ENCODE measurements around the gene CFAP73.

Gene CFAP73

DNA sequence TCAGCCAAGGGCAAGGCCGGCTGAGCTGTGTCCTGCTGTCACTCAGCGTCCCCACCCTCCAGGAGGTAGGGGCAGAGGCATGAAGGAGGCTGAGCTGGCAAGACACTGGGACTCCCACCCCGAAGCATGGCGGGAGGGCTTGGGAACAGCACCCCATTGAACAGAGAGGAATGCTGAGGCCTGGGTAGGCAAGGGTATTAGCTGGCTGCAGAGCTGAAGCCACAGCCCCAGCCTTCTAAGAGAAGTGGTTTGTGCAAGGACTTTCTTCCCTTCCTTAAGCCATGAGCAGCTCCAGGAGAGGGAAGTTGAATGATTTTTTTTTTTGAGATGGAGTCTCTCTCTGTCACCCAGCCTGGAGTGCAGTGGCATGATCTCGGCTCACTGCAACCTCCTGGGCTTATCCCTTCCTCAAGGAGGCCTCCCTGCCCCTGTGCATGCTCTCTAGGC, 6.6 kb upstream of the CFAP73 start:
- DNase-seq: no peak

DNA sequence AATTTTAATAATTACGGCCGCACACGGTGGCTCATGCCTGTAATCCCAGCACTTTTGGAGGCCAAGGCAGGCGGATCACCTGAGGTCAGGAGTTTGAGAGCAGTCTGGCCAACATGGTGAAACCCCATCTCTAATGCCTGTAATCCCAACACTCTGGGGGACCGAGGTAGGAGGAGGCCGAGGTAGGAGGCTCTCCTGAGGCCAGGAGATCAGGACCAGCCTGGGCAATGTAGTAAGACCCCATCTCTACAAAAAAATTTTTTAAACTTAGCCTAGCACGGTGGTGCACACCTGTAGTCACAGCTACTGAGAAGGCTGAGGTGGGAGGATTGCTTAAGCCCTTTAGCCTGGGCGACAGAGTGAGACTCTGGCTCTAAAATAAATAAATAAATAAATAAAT, 5.6 kb upstream of the CFAP73 start:
- DNase-seq: no peak

DNA sequence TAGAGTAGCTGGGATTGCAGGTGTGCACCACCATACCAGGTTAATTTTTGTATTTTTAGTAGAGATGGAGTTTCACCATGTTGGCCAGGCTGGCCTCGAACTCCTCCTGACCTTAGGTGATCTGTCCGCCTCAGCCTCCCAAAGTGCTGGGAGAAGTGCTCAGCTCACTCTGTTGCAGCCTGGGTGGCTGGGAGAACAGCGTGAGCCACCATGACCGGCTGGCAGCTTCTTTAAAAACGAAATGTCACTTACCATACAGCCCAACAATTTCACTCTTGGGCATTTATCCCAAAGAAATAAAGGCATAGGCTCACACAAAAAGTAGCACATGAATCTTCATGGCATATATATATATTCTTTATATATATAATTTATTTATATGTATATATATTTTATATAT, 4.7 kb upstream of the CFAP73 start:
- DNase-seq: no peak

DNA sequence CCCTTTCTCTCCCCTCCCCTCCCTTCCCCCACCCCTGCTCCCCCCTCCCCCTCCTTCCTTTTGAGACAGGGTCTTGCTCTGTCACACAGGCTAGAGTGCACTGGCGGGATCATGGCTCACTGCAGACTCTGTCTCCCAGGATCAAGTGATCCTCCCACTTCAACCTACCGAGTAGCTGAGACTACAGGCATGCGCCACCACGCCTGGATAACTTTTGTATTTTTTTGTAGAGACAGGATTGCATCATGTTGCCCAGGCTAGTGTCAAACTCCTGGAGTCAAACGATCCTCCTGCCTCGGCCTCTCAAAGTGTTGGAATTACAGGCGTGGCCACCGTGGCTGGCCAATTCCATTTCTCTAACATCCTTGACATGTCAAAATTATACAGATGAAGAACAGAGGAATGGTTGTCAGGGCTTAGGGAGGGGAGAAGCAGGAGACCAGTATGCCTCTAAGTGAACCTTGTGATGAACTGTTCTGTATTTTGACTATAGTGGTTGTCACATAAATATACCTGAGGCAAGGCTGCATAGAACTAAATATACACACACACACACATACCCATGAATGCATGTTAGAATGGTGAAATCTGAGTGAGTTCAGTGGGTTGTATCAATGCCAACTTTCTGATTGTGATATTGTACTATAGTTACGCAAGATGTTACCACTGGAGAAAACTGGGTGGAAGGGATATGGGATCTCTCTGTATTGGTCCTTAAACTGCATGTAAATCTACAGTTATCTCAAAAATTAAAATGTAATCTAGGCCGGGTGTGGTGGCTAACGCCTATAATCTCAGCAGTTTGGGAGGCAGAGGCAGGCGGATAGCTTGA, 3.6 kb upstream of the CFAP73 start:
- DNase-seq: no peak

DNA sequence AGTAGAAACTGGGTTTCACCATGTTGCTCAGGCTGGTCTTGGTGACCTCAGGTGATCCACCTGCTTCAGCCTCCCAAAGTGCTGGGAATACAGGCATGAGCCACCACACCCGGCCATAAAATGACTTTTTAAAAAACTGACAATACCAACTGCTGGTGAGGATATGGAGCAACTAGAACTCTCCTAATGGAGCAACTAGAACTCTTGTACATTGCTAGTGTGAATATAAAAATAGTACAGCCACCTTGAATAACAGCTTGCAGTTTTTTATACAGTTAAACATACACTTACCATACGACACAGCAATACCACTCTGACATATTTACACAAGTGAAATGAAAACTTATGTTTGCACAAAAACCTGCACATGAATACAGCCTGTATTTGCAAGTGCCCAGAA, 2.5 kb upstream of the CFAP73 start:
- no peak for DNase-seq

DNA sequence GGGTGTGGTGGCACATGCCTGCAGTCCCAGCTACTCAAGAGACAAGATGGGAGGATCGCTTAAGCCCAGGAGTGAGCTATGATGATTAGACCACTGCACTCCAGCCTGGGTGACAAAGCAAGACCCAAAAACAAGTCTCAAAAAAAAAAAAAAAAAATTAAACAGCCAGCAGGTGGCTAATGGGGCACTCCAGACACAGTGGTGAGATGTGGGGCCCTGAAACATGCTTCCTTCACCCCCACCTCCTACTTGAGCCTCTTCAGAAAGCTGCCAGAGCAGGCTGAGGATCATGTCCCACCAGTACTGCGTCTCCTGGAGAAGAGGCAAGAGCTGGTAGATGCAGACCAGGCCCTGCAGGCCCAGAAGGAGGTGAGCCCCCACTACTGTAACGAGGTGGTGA, 2.1 kb downstream of the CFAP73 start:
- no peak for DNase-seq

DNA sequence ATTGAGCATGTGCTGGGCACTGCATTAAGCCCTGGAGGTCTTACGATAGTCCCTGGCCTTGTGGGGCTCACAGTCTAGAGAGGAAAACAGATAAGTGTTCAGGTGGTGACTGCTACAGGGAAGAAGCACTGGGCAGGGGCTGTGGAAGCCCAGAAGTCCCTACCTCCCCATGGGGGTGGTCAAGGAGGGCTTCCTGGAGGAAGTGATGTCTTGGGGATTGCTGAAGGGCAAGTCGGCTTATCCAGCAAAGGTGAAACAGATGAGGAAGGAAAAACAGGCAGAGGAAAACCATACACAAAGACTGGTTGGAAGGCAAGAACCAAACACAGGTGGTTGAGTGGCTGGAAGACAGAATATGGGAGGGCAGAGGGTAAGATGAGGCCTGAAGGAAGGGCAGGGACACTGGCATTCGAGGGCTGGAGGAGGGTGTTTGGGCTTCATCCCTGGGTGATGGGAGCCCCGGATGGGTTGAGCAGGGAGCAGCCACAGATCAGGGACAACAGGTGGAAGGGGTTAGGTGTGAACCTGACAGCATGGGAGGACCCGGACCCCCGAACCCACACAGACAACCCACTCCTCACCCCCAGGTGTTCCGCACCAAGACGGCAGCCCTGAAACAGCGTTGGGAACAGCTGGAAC, 2.8 kb downstream of the CFAP73 start:
- DNase-seq: no peak

DNA sequence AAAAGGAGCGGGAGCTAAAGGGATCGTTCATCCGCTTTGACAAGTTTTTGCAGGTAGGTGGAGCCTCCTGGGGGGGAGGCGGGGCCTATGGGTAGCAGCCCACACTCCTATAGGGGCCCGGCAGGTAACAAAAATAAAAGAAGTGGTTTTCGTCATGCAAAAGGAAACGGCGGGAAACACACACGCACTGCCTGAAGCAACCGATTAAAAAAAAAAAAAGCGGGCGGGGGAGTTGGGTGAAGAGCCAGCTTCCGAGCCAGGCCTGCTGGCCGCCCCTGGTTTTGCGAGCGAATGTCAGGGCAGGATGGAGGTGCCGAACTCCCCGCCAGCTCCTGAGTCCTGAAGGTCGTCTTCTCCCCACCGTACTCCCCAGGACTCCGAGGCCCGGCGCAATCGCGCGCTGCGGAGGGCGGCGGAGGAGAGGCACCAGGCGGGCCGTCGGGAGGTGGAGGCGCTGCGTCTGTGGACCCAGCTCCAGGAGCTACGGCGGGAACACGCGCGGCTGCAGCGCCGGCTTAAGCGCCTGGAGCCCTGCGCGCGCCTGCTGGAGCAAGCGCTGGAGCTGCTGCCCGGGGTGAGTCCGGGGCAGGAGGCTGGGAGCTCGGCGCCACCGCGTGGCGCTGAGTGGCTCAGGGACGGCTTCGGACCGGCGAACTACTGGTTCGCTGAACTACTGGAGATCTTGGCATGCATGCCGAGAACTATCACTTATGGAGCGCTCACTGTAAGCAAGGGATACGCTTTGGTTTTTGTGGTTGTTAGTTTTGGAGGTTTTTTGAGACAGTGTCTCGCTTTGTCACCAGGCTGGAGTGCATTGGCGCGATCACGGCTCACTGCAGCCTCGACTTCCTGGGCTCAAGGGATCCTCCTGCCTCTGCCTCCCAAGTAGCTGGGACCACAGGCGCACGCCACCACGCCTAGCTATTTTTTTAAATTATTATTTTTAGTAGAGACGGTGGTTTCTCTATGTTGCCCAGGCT, 3.6 kb downstream of the CFAP73 start:
- DNase-seq: peak; percentile 56 to 72

DNA sequence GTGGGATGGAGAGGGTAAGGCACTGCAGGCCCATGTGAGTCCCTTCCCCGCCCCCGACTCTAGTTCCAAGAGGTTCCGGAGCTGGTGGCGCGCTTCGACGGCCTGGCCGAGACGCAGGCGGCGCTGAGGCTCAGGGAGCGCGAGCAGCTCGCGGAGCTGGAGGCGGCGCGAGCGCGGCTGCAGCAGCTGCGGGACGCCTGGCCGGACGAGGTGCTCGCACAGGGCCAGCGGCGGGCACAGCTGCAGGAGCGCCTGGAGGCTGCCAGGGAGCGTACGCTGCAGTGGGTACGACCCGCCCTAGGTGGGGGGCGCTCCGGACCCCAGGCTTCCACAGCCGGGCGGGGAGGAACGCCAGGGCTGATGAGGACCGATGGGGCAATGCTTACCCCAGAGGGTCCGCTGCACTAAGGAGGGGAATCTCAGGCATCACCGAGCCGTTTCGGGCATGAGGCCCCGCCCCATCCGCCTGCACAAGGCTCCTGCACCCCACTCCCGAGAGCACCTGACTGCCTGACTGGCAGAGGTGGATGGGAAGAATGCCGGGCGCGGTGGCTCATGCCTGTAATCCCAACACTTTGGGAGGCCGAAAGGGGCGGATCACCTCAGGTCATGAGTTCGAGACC, 4.9 kb downstream of the CFAP73 start:
- peak in 1 of 2 donors; percentile 38 for DNase-seq

DNA sequence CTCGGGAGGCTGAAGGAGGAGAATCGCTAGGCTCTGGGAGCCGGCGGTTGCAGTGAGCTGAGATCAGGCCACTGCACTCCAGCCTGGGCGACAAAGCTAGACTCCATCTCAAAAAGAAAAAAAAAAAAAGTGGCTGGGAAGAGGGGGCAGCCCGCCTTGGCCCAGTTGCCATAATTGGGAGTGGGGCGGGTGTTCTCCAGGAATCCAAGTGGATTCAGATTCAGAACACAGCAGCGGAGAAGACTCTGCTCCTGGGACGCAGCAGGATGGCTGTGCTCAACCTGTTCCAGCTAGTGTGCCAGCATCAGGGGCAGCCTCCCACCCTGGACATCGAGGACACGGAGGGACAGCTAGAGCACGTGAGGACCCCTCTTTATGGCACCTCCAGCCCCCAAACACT, 5.5 kb downstream of the CFAP73 start:
- DNase-seq: no peak

DNA sequence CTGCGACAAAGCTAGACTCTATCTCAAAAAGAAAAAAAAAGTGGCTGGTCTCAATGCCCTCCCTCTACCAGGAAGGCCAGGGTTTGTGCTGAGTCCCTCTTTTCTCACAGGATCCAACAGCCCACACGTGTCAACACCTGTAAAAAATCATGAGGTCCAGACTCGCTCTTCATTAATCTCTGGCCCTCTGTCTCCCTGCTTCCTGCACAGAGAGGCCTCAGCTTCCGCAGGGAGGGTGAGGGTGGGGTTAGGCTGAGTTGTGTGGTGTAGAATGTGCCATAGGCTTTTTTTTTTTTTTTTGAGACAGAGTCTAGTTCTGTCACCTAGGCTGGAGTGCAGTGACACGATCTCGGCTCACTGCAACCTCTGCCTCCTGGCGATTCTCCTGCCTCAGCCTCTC, 6.1 kb downstream of the CFAP73 start:
- DNase-seq: no peak

DNA sequence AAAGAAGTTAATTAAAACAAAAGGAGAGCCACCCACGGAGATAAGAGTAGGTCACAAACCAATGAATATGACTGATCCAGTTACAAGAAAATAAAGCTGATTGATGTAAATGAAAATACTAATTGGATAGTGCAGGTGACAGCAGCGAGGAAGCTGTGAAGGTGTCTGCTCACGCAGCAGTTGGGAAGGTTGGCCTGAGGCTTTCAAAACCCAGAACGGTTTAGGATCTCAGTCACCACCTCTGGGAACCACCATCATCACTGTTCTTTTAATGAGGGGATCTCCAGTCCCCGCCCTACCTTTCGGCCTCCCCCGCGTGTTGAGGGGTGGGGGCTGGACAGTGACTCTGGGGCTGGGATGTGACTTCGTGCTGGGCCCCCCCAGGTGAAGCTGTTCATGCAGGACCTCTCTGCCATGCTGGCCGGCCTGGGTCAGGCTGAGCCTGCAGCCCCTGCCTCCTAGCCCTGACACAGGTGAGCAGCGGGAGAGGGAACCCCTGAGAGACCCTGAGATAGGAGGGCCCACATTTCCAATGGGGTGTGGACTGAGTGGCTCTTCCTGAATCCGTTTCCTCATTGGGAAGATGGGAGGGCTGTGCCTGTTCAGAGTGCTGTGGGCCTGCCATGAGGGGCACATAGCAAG, 7.8 kb downstream of the CFAP73 start:
- no peak for DNase-seq

DNA sequence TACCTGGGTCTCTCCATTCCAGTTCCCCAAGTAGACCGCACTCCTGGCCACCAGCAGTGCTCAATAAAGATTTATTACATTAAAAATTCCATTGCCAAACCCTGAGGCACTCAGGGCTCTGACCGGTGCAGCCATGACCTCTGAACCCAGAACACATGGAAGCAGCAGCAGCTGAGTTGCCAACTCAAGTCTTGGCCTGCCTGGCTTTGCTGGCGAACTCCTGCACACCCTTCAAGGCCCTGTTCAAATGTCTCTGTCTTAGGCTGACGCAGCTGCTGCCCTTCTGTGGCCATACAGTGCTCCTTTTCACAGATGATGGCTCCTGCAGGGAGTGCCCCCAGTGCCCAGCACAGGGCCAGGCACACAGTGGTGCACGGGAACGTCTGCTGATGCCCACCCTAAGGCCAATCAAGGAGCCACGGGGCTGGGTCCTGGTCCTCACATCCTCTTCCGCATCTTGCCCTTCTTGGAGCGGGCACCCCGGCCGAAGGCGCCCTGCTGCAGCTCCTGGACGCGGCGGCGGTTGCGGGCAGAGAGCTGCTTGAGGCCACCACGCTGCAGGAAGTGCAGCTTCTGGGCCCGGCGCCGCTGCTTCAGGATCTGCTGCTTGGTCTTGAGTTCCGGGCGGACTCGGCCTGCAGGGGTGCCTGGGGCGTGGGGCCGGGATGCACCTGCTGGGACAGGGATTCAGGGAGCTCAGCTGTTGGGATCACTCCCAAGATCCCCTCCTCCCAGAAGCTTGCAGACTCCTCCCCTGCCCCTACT, 9.1 kb downstream of the CFAP73 start:
- DNase-seq: no peak

DNA sequence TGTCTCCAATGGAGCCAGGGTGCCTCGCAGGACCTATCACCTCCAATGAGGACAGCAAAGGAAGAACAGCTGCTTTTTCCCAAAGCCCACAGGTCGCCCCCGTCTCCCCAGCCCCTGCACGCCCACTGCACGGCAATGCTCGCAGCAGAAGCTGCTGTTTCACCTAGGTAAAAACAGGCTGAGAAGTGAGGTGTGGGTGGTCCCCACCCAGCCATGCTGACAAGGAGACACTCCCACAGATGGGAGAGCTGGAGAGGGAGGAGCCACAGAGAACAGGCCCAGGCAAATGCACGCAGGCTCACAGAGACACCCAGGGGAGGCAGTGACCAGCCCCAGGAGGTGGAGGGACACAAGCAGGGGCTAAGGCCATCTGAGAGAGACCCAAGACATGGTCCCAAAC, 10.4 kb downstream of the CFAP73 start:
- DNase-seq: no peak

DNA sequence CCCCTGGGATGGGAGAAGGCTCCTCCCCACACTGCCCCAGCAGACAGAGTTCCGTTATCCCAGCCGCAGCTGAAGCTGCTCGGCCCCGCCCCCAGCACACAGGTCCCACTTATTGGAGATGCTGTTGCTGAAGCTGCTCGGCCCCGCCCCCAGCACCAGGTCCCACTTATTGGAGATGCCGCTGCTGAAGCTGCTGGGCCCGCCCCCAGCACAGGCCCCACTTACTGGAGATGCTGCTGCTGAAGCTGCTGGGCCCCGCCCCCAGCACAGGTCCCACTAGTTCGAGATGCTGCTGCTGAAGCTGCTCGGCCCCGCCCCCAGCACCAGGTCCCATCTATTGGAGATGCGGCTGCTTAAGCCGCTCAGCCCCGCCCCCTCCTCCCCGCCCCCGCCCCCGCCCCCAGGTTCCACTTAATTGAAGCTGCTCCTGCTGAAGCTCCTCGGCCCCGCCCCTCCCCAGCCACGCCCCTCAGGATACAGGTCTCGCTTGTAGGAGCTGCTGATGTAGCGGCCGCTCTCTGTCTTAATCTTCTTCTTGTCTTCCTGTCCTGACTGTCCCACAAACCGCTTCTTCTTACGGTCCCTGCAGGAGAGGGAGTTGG, 12.0 kb downstream of the CFAP73 start:
- peak in 1 of 2 donors; percentile 51 for DNase-seq

DNA sequence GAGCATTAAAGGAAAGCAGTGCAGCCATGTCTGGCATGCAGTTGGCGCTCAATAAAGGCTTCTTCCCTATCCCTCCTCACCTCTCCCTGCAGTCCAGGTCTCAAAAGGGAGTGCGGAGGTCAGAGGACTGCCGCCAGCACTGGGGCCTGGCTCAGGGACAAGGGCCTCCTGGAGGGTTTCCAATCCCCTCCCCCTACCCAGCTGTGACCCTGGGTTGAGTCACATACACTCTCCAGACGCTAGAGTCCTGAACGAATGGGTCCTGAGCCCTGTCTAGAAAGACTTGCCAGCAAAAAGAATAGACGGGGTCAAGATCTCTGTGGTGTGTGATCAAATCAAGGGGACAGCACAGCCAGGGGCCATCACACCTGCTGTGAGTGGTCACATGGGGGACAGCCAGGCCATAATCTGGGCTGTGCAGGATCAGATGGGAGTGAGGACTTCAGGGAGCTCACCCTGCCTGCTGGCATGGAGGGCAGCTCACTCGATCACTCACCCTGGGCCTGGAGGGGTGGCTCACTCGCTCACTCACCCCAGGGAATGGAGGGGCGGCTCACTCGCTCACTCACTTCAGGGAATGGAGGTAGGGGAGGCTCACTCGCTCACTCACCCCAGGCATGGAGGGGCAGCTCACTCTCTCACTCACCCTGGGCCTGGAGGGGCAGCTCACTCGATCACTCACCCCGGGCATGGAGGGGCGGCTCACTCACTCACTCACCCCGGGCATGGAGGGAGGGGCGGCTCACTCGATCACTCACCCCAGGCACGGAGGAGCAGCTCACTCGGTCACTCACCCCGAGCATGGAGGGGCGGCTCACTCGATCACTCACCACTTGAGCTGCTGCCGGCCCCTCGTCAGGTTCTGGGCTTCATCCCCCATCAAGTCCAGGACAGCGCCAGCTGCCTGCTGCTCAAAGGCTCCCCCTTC, 12.8 kb downstream of the CFAP73 start:
- no peak for DNase-seq

DNA sequence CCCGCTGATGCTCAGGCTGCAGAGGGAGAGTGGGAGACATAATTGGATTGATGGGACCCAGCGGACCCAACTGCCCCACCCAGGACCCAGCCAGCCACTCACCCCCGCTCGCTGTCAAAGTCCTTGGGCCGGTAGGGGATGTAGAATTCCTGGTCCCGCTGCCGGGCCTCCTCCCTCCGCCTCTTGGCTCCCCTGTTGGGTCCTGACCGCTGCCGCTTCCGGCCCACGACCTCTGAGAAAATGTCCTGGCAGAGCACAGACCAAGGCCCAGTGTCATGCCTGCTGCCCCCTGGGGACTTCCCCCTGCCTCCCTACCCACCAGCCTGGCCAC, 13.5 kb downstream of the CFAP73 start:
- no peak for DNase-seq

DNA sequence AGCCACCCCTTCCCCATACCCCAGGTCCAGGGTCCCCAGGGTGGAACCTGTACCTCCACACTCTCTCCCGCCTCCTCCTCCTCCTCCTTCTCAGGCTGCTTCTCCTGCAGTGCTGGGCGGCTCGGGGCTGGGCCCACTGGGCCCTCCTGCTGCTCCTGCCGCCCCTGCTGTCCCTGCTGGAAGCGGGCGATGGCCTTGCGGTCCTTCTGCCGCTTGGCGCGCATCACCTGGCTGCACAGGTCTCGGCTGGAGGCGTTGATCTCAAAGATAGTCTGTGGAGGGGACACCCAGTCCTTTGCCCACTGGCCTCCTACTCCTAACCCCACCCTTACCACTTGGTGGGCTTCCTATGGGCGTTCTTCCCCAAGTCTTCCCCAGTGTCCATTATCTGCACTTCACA, 14.5 kb downstream of the CFAP73 start:
- no peak for DNase-seq

DNA sequence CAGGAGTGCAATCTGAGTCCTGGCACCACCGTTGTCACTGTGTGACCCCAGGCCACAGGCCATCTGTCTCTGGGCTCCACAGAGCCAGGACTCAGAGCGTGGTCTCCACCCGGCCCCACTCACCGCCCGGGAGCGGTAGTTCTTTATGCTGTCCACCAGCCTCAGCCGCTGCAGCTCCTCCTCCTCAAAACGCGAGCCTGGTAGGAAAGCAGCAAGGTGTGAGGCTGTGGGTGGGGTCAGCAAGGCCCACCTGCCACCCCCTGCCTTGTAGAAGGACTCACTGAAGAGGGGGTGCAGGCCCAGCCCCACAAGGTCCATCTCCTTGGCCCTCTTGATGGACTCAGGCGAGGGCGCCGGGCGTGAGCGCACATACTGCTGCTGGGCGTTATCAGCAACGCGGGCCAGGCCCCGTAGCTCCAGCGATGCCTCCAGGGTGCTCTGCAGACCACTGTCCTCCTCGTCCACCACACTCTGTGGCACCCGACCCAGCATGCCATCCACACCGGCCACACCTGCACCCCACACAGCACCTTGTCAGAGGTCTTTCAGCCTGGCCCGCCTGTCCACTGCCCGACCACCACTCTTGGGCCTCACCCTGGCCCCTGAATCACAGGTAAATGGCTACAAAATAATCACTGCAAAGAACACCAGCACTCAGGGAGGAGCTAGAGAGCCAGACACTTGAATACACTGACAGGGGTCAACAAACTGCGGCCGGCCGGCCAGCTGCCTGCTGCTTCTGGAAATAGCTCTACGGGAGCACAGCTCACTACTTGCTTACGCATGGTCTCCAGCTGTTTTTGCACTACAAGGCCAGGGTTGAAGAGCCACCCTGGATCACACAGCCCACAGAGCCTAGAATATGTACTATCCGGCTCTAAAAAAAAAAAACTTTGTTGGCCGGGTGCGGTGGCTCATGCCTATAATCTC, 16.3 kb downstream of the CFAP73 start:
- no peak for DNase-seq
